Endothelial cell of umbilical vein (primary cell): ENCODE data around the gene RBM5. TPM values are rescaled to one million over a fixed set of nuclear protein-coding genes. Genes with fewer than 3 reads are reported as not detected.

Experiments used
- BruUV-seq: library from RNA; stranded (reverse); fragments of 400-500 nt; replicated peaks from 2 replicates; lab custom pipeline; 2021; lab: Mats Ljungman, UMichigan
- CTCF ChIA-PET: fragments of 300-600, 350-600 bp; sonication (Branson Sonifier 250); formaldehyde crosslinking; loops from one replicate; lab custom pipeline; 2021; ENCODE audit warnings: antibody characterized with exemption, inconsistent platforms; lab: Charles Lee
- POLR2A ChIA-PET: fragments of 300-600, 350-600 bp; sonication (Branson Sonifier 250); formaldehyde crosslinking; loops from one replicate; lab custom pipeline; 2021; ENCODE audit warnings: antibody characterized with exemption, inconsistent platforms; lab: Charles Lee
- DNase-seq: peaks from one replicate; pipeline ENCODE4 v3.0.0-alpha.2; 2011; ENCODE audit warnings: low read depth, low spot score
- FAIRE-seq: peaks from 2 replicates; lab custom pipeline; 2011; peaks lifted over from hg19 to GRCh38; lab: Jason Lieb, UNC
- H2AFZ ChIP-seq: 2 replicates; pipeline ENCODE4 v1.6.0; 2012; ENCODE audit warnings: low read depth, low read length, control low read depth, inconsistent platforms
- H3K27ac ChIP-seq: 2 replicates; pipeline ENCODE4 v1.5.1; 2011; ENCODE audit warnings: low read depth, mild to moderate bottlenecking, control low read depth, low read length, moderate library complexity; ENCODE audit not compliant: insufficient read depth
- H3K27me3 ChIP-seq, 2 experiments: 2 replicates each; pipeline versions ENCODE4 v1.6.0 to v1.6.1; 2011; ENCODE audit warnings: low read length in 2 of 2, mixed read lengths in 1 of 2; ENCODE audit not compliant: control insufficient read depth in 2 of 2, insufficient read depth in 2 of 2
- H3K36me3 ChIP-seq, 2 experiments: 2 replicates in 1 of 2; 3 replicates in 1 of 2; pipeline ENCODE4 v1.5.1; 2011; ENCODE audit warnings: low read length in 2 of 2, mild to moderate bottlenecking in 1 of 2, moderate library complexity in 1 of 2; ENCODE audit not compliant: control insufficient read depth in 2 of 2, insufficient read depth in 2 of 2; ENCODE audit errors: extremely low read depth in 1 of 2
- H3K4me1 ChIP-seq: 3 replicates; pipeline ENCODE4 v1.5.1; 2011; ENCODE audit warnings: mild to moderate bottlenecking, low read length; ENCODE audit not compliant: control insufficient read depth, insufficient read depth; ENCODE audit errors: extremely low read depth
- H3K4me2 ChIP-seq: 2 replicates; pipeline ENCODE4 v1.6.1; 2011; ENCODE audit warnings: low read length, control low read depth, mixed read lengths; ENCODE audit not compliant: insufficient read depth
- H3K4me3 ChIP-seq, 3 experiments: fragments of 200-600 bp in 1 of 3; sonication (generic), shearing (Covaris generic) in 1 of 3; replicated peaks in 1 of 3; 2 replicates each; pipeline ENCODE4 v1.5.1; 2011 to 2016; ENCODE audit warnings: control low read depth in 3 of 3, low read length in 3 of 3, mild to moderate bottlenecking in 2 of 3, inconsistent platforms in 1 of 3, low read depth in 1 of 3, moderate library complexity in 1 of 3; ENCODE audit not compliant: insufficient read depth in 1 of 3
- H3K79me2 ChIP-seq: 2 replicates; pipeline ENCODE4 v1.6.0; 2012; ENCODE audit warnings: low read length, inconsistent platforms; ENCODE audit not compliant: control insufficient read depth, insufficient read depth
- H3K9ac ChIP-seq: replicated peaks from 2 replicates; pipeline ENCODE3; 2011; ENCODE audit warnings: low read length, control low read depth; ENCODE audit not compliant: insufficient read depth; ENCODE audit errors: extremely low read depth
- H3K9me1 ChIP-seq: replicated peaks from 3 replicates; pipeline ENCODE4 v1.6.0; 2011; ENCODE audit warnings: mild to moderate bottlenecking, low read length; ENCODE audit not compliant: control insufficient read depth, insufficient read depth; ENCODE audit errors: extremely low read depth
- H3K9me3 ChIP-seq: replicated peaks from 2 replicates; pipeline ENCODE4 v1.5.1; 2012; ENCODE audit warnings: low read length, inconsistent platforms; ENCODE audit not compliant: control insufficient read depth, insufficient read depth
- H4K20me1 ChIP-seq: replicated peaks from 2 replicates; pipeline ENCODE3; 2011; ENCODE audit warnings: mild to moderate bottlenecking, low read length; ENCODE audit not compliant: control insufficient read depth, insufficient read depth; ENCODE audit errors: extremely low read depth
- EZH2 ChIP-seq: IDR thresholded peaks from 2 replicates; pipeline ENCODE4 v1.6.1; 2012; ENCODE audit warnings: borderline replicate concordance, low read depth, mild to moderate bottlenecking, moderate library complexity, low read length, inconsistent platforms; ENCODE audit not compliant: severe bottlenecking
- FOS ChIP-seq: IDR thresholded peaks from 2 replicates; pipeline ENCODE4 v1.6.1; 2011; ENCODE audit warnings: mild to moderate bottlenecking, low read length, moderate library complexity, borderline replicate concordance; ENCODE audit not compliant: insufficient read depth
- GATA2 ChIP-seq: IDR thresholded peaks from 2 replicates; pipeline ENCODE4 v1.7.0; 2011; ENCODE audit warnings: low read depth, mild to moderate bottlenecking, moderate library complexity, mixed read lengths, low read length; ENCODE audit not compliant: insufficient read length, insufficient read depth
- JUN ChIP-seq: IDR thresholded peaks from 2 replicates; pipeline ENCODE4 v1.6.1; 2011; ENCODE audit warnings: borderline replicate concordance, low read depth; ENCODE audit not compliant: insufficient read length, insufficient read depth
- MYC ChIP-seq: IDR thresholded peaks from one replicate; pipeline ENCODE4 v1.6.1; 2011; ENCODE audit warnings: mild to moderate bottlenecking, low read depth, low read length
- POLR2A ChIP-seq: IDR thresholded peaks from 2 replicates; pipeline ENCODE4 v1.6.1; 2012; ENCODE audit warnings: low read depth, mild to moderate bottlenecking, control low read depth, low read length
- POLR2AphosphoS5 ChIP-seq: IDR thresholded peaks from 2 replicates; pipeline ENCODE4 v1.6.1; 2012; ENCODE audit warnings: low read depth, mild to moderate bottlenecking, control low read depth, low read length, moderate library complexity; ENCODE audit not compliant: insufficient read depth
- dilution Hi-C: fragments of 300-500 bp; cut with MboI; formaldehyde crosslinking; loops from one replicate; pipeline ENCODE4 v1.15.0; 2019; ENCODE audit warnings: low sequenced_read_pairs; ENCODE audit not compliant: extremely low pct_ligation_motif_present
- intact Hi-C: fragments of 100-400 bp; cut with micrococcal nuclease; formaldehyde crosslinking; loops from one replicate; pipeline ENCODE4 v1.10.0; 2022
- polyA plus RNA-seq, 4 experiments: library from polyadenylated mRNA; depleted of rRNA in 3 of 4; stranded (reverse) in 3 of 4; unstranded in 1 of 4; fragments of >200 nt; gene quantifications; 2 replicates each; pipeline versions ENCODE4 v1.2.1 to v1.2.3, GENCODE V29; 2011 to 2012; ENCODE audit warnings: missing spikeins in 1 of 4
- total RNA-seq: library from RNA; stranded (reverse); gene quantifications from 2 replicates; pipeline ENCODE4 v1.2.3, GENCODE V29; 2021
- TF ChIP-seq, protein P1 (sequence below): IDR thresholded peaks from 2 replicates; pipeline ENCODE4 v1.6.1; 2011; ENCODE audit not compliant: insufficient read depth, insufficient read length
- TF ChIP-seq, protein P2 (sequence below), 2 donors: IDR thresholded peaks; 1 replicate in 1 of 2; 2 replicates in 1 of 2; pipeline ENCODE4 v1.5.1; 2011; ENCODE audit warnings: low read length in 2 of 2, mild to moderate bottlenecking in 2 of 2, moderate library complexity in 2 of 2, control low read depth in 1 of 2, inconsistent platforms in 1 of 2, low read depth in 1 of 2; ENCODE audit not compliant: insufficient read depth in 1 of 2; ENCODE audit errors: extremely low read depth in 1 of 2

The RBM5 gene
- total and polyA plus RNA-seq, 2 donors (not counting 3 experiments of a cell fraction or from before 2014, with no cell fraction given) = 190 to 218 TPM

DNA sequence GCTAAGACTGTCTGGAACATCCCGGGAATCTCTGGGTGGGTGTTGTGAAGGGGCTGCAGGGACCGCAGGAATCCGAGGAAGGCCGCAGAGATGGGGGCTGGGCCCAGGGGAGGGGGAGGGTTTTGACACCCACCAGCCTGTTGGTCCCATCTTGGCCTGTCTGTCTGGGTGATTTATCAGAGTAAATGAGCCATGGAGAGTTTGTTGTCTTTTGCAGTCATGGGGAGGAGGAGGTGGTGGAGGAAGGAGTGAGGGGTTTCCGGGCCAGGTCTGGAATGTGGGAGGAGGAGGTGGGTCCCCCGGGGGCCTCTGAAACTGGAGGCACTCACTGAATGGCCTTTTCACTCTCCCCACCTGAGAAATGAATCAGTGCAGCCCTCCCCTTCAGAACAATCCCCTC, 77.9 kb downstream of the RBM5 start:
- Histone ChIP-seq H3K9me1 (no peaks in the 10 kb centered on the region), H4K20me1 (no peaks in the 10 kb centered on the region), H3K4me3 (peak overlapping the region in 1 of 3 experiments; percentile 12), H3K9ac (peak overlapping the region; percentile 67), H3K27ac (peak overlapping the region; percentile 99), H3K4me1 (peaks cover 97% of the 10 kb centered on the region), H3K4me2 (peak overlapping the region; percentile 42), H3K36me3 (peaks cover 0 to 6% of the 10 kb centered on the region in 2 experiments), H3K27me3 (no peaks in the 10 kb centered on the region), H3K9me3 (no peaks in the 10 kb centered on the region), H3K79me2 (peaks cover 61% of the 10 kb centered on the region), H2AFZ (no peak overlapping the region)
- FAIRE-seq = peak; percentile 98
- intact Hi-C loops = loop anchor here (1.0 to 5.0 kb wide), 3 partner anchors 8 to 359 kb away; partner anchors contain the start of gene HYAL2
- no TSS peak for BruUV-seq
- dilution Hi-C loops = no loop called here
- CTCF ChIA-PET = interaction anchor here (1.3 to 2.4 kb wide), 2 partner anchors 8 to 10 kb away, joined by 4 to 7 read pairs; no protein-coding TSS in a partner anchor
- POLR2A ChIA-PET = no interaction called here
- peak; percentile 32 for TF ChIP-seq FOS
- no peak for TF ChIP-seq JUN
- TF ChIP-seq POLR2AphosphoS5 = peak; percentile 76
- TF ChIP-seq GATA2 = peak; percentile 10
- DNase-seq = no peak

DNA sequence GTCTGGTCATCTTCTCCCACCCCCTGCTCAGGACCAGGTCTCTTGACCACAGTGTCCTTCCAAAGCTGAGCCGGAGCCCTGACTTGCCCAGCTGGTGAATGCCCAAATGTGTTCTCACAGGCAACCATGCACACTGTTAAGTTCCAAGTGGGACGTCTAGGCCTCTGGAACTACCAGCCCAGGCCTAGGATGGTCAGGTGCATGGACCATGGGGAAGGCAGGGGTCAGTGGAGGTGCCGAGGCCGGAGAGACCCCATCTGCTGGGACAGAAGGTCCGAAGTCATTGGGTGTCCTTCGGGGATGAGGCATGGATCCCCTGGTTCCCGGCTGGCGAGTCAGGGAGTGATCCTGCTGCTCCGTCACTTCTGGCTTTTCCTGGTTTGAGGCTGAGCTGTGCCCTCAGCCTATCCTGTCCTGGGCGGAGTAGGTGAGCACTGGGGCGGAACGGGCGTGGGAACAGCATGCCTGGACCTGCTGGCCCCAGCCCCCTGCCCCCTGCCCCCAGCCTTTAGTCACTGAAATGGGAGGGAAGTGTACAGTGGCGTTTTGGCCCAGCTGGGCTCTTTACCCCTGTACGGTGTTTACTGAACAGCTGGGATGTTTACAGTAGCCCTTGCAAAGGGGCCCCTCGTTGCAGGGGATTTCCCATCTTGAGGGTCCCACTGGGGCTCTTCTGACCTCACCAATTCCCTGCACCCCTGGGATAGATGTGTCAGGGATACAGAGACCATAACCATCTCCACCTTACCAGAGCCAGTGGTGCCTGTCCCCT, 78.5 kb downstream of the RBM5 start:
- no peak overlapping the region for H2AFZ ChIP-seq
- TSS peak; percentile 50 for BruUV-seq
- no peak overlapping the region for H3K4me3 ChIP-seq
- dilution Hi-C loops = no loop called here
- FAIRE-seq = no peak
- no peaks in the 10 kb centered on the region for H3K9me1 ChIP-seq
- CTCF ChIA-PET = interaction anchor here (1.0 to 2.4 kb wide), 3 partner anchors 9 to 47 kb away, joined by 4 to 7 read pairs (median 5); no protein-coding TSS in a partner anchor
- H3K4me2 ChIP-seq = peak overlapping the region; percentile 28
- DNase-seq = peak; percentile 59
- H3K9ac ChIP-seq = peak overlapping the region; percentile 67
- intact Hi-C loops = loop anchor here (1.0 to 5.0 kb wide), 3 partner anchors 9 to 360 kb away; partner anchors contain the start of gene HYAL2
- peaks cover 92% of the 10 kb centered on the region for H3K4me1 ChIP-seq
- H3K79me2 ChIP-seq = peaks cover 61% of the 10 kb centered on the region
- no peaks in the 10 kb centered on the region for H3K9me3 ChIP-seq
- no peaks in the 10 kb centered on the region for H3K27me3 ChIP-seq
- TF ChIP-seq POLR2AphosphoS5 (no peak), POLR2A (no peak), FOS (no peak), GATA2 (no peak), JUN (no peak), EZH2 (no peak), MYC (no peak)
- TF ChIP-seq, protein P1, sequence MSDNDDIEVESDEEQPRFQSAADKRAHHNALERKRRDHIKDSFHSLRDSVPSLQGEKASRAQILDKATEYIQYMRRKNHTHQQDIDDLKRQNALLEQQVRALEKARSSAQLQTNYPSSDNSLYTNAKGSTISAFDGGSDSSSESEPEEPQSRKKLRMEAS = no peak
- TF ChIP-seq, protein P2, sequence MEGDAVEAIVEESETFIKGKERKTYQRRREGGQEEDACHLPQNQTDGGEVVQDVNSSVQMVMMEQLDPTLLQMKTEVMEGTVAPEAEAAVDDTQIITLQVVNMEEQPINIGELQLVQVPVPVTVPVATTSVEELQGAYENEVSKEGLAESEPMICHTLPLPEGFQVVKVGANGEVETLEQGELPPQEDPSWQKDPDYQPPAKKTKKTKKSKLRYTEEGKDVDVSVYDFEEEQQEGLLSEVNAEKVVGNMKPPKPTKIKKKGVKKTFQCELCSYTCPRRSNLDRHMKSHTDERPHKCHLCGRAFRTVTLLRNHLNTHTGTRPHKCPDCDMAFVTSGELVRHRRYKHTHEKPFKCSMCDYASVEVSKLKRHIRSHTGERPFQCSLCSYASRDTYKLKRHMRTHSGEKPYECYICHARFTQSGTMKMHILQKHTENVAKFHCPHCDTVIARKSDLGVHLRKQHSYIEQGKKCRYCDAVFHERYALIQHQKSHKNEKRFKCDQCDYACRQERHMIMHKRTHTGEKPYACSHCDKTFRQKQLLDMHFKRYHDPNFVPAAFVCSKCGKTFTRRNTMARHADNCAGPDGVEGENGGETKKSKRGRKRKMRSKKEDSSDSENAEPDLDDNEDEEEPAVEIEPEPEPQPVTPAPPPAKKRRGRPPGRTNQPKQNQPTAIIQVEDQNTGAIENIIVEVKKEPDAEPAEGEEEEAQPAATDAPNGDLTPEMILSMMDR (IDR thresholded peaks at IDR 0.05; ENCODE audit: extremely low read depth in 1 of 2, insufficient read depth in 1 of 2, low read depth in 1 of 2, low read length in 2 of 2) = no peak
- H4K20me1 ChIP-seq = no peaks in the 10 kb centered on the region
- peak overlapping the region; percentile 99 for H3K27ac ChIP-seq
- peaks cover 0 to 2% of the 10 kb centered on the region in 2 experiments for H3K36me3 ChIP-seq
- POLR2A ChIA-PET = interaction anchor here (0.9 kb wide), 1 partner anchor 36 kb away, joined by 3 read pairs; no protein-coding TSS in a partner anchor
